Fibroblast of lung (primary cell): ENCODE data around the gene RBL2.

ENCODE experiments used
- EZH2 ChIP-seq: IDR thresholded peaks from 2 replicates; pipeline ENCODE4 v1.5.1; 2012; ENCODE audit warnings: low read length, control low read depth, mild to moderate bottlenecking; ENCODE audit errors: missing control alignments
- TF ChIP-seq, protein P1 (sequence below), 2 donors: IDR thresholded peaks in 1 of 2; conservative IDR thresholded peaks in 1 of 2; 1 replicate in 1 of 2; 2 replicates in 1 of 2; pipeline ENCODE4 v1.5.1; 2011 to 2012; ENCODE audit warnings: low read length in 2 of 2, control low read depth in 1 of 2, inconsistent platforms in 1 of 2, low read depth in 1 of 2, mild to moderate bottlenecking in 1 of 2

DNA sequence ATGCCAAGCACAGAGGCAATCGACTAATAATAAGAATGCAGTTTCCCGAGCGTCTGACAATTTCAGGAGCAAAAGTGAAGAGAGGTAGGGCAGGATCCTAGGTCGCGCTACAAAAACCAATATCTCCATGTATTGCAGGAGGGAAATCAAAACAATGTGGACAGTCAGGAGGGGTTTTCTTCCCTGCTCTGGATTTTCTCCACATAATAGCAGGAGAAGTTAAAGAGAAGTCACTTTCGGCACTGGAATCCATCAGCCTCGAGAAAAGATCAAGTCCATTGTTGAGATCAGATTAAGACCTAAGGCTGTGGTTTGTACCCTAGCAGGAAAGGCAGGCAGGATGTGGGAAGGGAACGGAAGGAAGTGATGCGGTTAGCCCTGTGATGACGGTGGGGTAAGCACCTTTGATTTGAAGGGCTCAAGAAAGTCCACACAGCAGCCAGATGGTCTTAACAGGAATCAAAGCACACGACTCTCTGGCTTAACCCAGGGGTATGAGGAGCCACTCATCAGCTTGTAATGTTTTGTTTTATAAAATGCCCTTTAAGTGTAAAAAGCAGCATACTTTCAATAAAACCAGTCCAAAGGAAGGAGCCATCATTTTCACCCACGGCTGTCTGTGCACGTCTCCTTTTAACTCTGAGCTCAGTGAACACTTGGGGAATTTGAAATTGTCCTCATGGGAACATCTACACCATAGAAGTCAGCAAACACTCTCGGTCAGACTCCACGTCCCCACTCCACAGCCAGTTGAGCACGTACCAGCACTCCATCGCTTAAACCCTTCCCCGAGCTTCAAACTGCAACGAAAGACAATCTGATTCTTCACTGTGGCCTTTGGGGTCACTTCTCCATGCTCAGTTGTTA, 84.5 kb downstream of the RBL2 start:
- TF ChIP-seq, protein P1, sequence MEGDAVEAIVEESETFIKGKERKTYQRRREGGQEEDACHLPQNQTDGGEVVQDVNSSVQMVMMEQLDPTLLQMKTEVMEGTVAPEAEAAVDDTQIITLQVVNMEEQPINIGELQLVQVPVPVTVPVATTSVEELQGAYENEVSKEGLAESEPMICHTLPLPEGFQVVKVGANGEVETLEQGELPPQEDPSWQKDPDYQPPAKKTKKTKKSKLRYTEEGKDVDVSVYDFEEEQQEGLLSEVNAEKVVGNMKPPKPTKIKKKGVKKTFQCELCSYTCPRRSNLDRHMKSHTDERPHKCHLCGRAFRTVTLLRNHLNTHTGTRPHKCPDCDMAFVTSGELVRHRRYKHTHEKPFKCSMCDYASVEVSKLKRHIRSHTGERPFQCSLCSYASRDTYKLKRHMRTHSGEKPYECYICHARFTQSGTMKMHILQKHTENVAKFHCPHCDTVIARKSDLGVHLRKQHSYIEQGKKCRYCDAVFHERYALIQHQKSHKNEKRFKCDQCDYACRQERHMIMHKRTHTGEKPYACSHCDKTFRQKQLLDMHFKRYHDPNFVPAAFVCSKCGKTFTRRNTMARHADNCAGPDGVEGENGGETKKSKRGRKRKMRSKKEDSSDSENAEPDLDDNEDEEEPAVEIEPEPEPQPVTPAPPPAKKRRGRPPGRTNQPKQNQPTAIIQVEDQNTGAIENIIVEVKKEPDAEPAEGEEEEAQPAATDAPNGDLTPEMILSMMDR (conservative IDR thresholded peaks at IDR 0.05 in 1 of 2, IDR thresholded peaks at IDR 0.05 in 1 of 2; ENCODE audit: low read depth in 1 of 2, low read length in 2 of 2): no peak
- no peak for TF ChIP-seq EZH2
